K562 (cell line): ENCODE results near the gene SLC7A10. TPM values are rescaled to one million over a fixed set of nuclear protein-coding genes. Genes with fewer than 3 reads are reported as not detected.
A peak's percentile ranks its signal among the peaks of the same experiment; 100 is the strongest.

Source experiments
- ATAC-seq: fragments of 200-7000 bp; cut with Tn5 transposase; 3 replicates; pipeline ENCODE4 v1.9.1; 2020; ENCODE audit warnings: moderate library complexity
- BruUV-seq: library from RNA; stranded (reverse); fragments of 400-500 nt; replicated peaks from 2 replicates; lab custom pipeline; 2021; lab: Mats Ljungman, UMichigan
- CTCF ChIA-PET: fragments of 300-600 bp; formaldehyde crosslinking; extraction: SDS; loops from one replicate; lab custom pipeline; 2021; ENCODE audit warnings: low intra/inter-chr PET ratio; lab: Yijun Ruan, JAX
- POLR2A ChIA-PET: fragments of 300-600, 350-650 bp; sonication (Branson Sonifier 250); formaldehyde crosslinking; extraction: SDS; loops from one replicate; lab custom pipeline; 2021; ENCODE audit warnings: antibody characterized with exemption, inconsistent platforms; lab: Yijun Ruan, JAX
- DNase-seq, 4 experiments: peaks; one replicate each; pipeline versions ENCODE4 v3.0.0 to v3.0.0-alpha.2; 2011 to 2018; ENCODE audit warnings: low spot score in 3 of 4, mixed read lengths in 3 of 4; ENCODE audit errors: extremely low read depth in 1 of 4
- FAIRE-seq: peaks from 2 replicates; lab custom pipeline; 2011; peaks lifted over from hg19 to GRCh38; lab: Jason Lieb, UNC
- H2AFZ ChIP-seq: 2 replicates; pipeline ENCODE4 v1.6.0; 2011; ENCODE audit warnings: low read depth, low read length, control low read depth, inconsistent platforms
- H3K27ac ChIP-seq: fragments of 200-600 bp; 3 replicates; pipeline ENCODE4 v1.8.0; 2011; ENCODE audit warnings: low read depth, mild to moderate bottlenecking, control low read depth, inconsistent platforms, low read length, moderate library complexity, mixed read lengths; ENCODE audit errors: extremely low read depth
- H3K27me3 ChIP-seq, 2 experiments: fragments of 300-600 bp in 1 of 2; 2 replicates in 1 of 2; 3 replicates in 1 of 2; pipeline versions ENCODE4 v1.6.0 to v1.8.0; 2011; ENCODE audit warnings: inconsistent platforms in 2 of 2, low read length in 2 of 2, mild to moderate bottlenecking in 1 of 2, mixed read lengths in 1 of 2, moderate library complexity in 1 of 2; ENCODE audit not compliant: control insufficient read depth in 2 of 2, insufficient read depth in 2 of 2
- H3K36me3 ChIP-seq: fragments of 300-600 bp; 3 replicates; pipeline ENCODE4 v1.8.0; 2011; ENCODE audit warnings: mild to moderate bottlenecking, low read length, inconsistent platforms; ENCODE audit not compliant: control insufficient read depth, insufficient read depth
- H3K4me1 ChIP-seq, 2 experiments: fragments of 200-600 bp in 1 of 2; replicated peaks in 1 of 2; 2 replicates in 1 of 2; 3 replicates in 1 of 2; pipeline versions ENCODE4 v1.5.1 to v1.8.0; 2011; ENCODE audit warnings: inconsistent platforms in 2 of 2, low read length in 2 of 2, mild to moderate bottlenecking in 1 of 2, mixed read lengths in 1 of 2, moderate library complexity in 1 of 2; ENCODE audit not compliant: control insufficient read depth in 2 of 2, insufficient read depth in 2 of 2
- H3K4me2 ChIP-seq: 2 replicates; pipeline ENCODE4 v1.6.1; 2011; ENCODE audit warnings: low read length, control low read depth, inconsistent platforms, mixed read lengths; ENCODE audit not compliant: insufficient read depth
- H3K4me3 ChIP-seq: fragments of 200-600 bp; sonication (generic), shearing (Covaris generic); 2 replicates; pipeline ENCODE4 v1.5.1; 2016; ENCODE audit warnings: control low read depth, inconsistent platforms
- H3K79me2 ChIP-seq: fragments of 200-600 bp; 3 replicates; pipeline ENCODE4 v1.8.0; 2011; ENCODE audit warnings: low read length, inconsistent platforms; ENCODE audit not compliant: control insufficient read depth, insufficient read depth
- H3K9ac ChIP-seq, 2 experiments: 2 replicates each; pipeline versions ENCODE4 v1.6.0 to v1.6.1; 2011; ENCODE audit warnings: low read depth in 2 of 2, low read length in 2 of 2, control low read depth in 1 of 2, inconsistent platforms in 1 of 2, mild to moderate bottlenecking in 1 of 2, mixed read lengths in 1 of 2; ENCODE audit not compliant: insufficient read depth in 1 of 2
- H3K9me1 ChIP-seq: one replicate; pipeline ENCODE4 v1.6.0; 2011; ENCODE audit warnings: inconsistent platforms, mild to moderate bottlenecking, low read length, moderate library complexity; ENCODE audit not compliant: control insufficient read depth, insufficient read depth
- H3K9me3 ChIP-seq: replicated peaks from 2 replicates; pipeline ENCODE4 v1.5.1; 2011; ENCODE audit warnings: low read depth, low read length, inconsistent platforms; ENCODE audit not compliant: control insufficient read depth, insufficient read depth
- H4K20me1 ChIP-seq: replicated peaks from 2 replicates; pipeline ENCODE4 v1.6.1; 2011; ENCODE audit warnings: low read length, inconsistent platforms, mixed read lengths; ENCODE audit not compliant: control insufficient read depth, insufficient read depth
- ATF1 ChIP-seq, 2 experiments: fragments of 450-650 bp in 1 of 2; IDR thresholded peaks; 2 replicates each; pipeline ENCODE4 v1.6.1; 2016; ENCODE audit warnings: missing compliant biosample characterization in 1 of 2, missing genetic modification characterization in 1 of 2
- GABPB1 ChIP-seq: sonication (generic); formaldehyde crosslinking; IDR thresholded peaks from 2 replicates; pipeline ENCODE4 v1.8.0; 2022; ENCODE audit warnings: mild to moderate bottlenecking, missing genetic modification reagents
- RBM14 ChIP-seq: fragments of 200-400 bp; formaldehyde crosslinking; IDR thresholded peaks from 2 replicates; pipeline ENCODE4 v1.6.1; 2018; ENCODE audit warnings: low read depth, mild to moderate bottlenecking, low read length, moderate library complexity, borderline replicate concordance; ENCODE audit not compliant: insufficient read depth
- RCOR1 ChIP-seq, 2 experiments: IDR thresholded peaks; 2 replicates each; pipeline ENCODE4 v1.6.1; 2012; ENCODE audit warnings: low read depth in 2 of 2, low read length in 2 of 2, borderline replicate concordance in 1 of 2, improper control_type of control experiment in 1 of 2
- SNRNP70 ChIP-seq: fragments of 200-400 bp; formaldehyde crosslinking; optimal IDR thresholded peaks from 2 replicates; pipeline ENCODE3; 2017; ENCODE audit warnings: low read depth, low read length
- ZBTB2 ChIP-seq: fragments of 450-650 bp; IDR thresholded peaks from 2 replicates; pipeline ENCODE4 v1.6.1; 2016; ENCODE audit warnings: antibody characterized with exemption
- ZNF165 ChIP-seq: fragments of 250-450 bp; sonication (Bioruptor Pico); IDR thresholded peaks from 2 replicates; pipeline ENCODE4 v1.4.0; 2020; ENCODE audit warnings: borderline replicate concordance
- WGBS: fragments of 100-300 bp; shearing (Covaris generic); methylation state at CpG from one replicate; pipeline ENCODE4 v1.1.6; 2016; ENCODE audit warnings: low coverage, mixed read lengths; ENCODE audit not compliant: insufficient coverage; ENCODE audit errors: missing lambda C conversion rate; 5-methylcytosine and 5-hydroxymethylcytosine counted together
- in situ Hi-C: fragments of 300-500 bp; cut with MboI; formaldehyde crosslinking; loops from 4 replicates; pipeline ENCODE4 v1.15.0; 2018; ENCODE audit warnings: inconsistent platforms, mixed read lengths
- intact Hi-C: fragments of 100-400 bp; cut with micrococcal nuclease; formaldehyde crosslinking; loops from 2 replicates; pipeline ENCODE4 v1.14.2; 2022
- polyA plus RNA-seq, 8 experiments: library from polyadenylated mRNA; depleted of rRNA in 4 of 8; stranded (reverse) in 5 of 8; unstranded in 3 of 8; fragments of >200 nt; fragmentation: Nextera tagmentation in 2 of 8; fragmentation: Illumina TruSeq in 1 of 8; extraction: Ambion mirVana in 2 of 8; extraction: Trizol in 1 of 8; gene quantifications; 2 replicates each; pipeline versions ENCODE4 v1.2.1 to v1.2.3, GENCODE V29; 2011 to 2014; ENCODE audit warnings: inconsistent platforms in 1 of 8, missing spikeins in 1 of 8
- total RNA-seq, 7 experiments: library from RNA; depleted of rRNA in 6 of 7; stranded (reverse); fragments of >200 nt in 6 of 7; fragmentation: Illumina TruSeq in 2 of 7; extraction: Trizol in 2 of 7; gene quantifications; 2 replicates each; pipeline versions ENCODE4 v1.2.1 to v1.2.3, GENCODE V29; 2011 to 2021; ENCODE audit warnings: low replicate concordance in 1 of 7
- TF ChIP-seq, protein P1 (sequence below): fragments of 450-650 bp; IDR thresholded peaks from 2 replicates; pipeline ENCODE4 v1.6.1; 2016

The SLC7A10 gene
- total and polyA plus RNA-seq, 9 of the 15 experiments (the other 6 are each of a cell fraction or from before 2014, with no cell fraction given) = 0.07 TPM; not detected in 8

GRCh38 chr19:33175156-33175782, 50.4 kb downstream of the SLC7A10 start:
- ChIA-PET CTCF (no interaction called here), POLR2A (interaction anchor here (0.6 to 1.4 kb wide), 6 partner anchors 13 to 221 kb away, joined by 3 to 6 read pairs (median 3); no protein-coding TSS in a partner anchor)
- no peaks in the 10 kb centered on the region for H3K9me1 ChIP-seq
- H3K4me1 ChIP-seq = peaks cover 12 to 30% of the 10 kb centered on the region in 2 experiments; a peak in 4 of 5 replicates
- H2AFZ ChIP-seq = no peak overlapping the region
- intact Hi-C loops (loop anchor here (5.0 kb wide), 1 partner anchor 203 kb away; the partner anchor contains the start of genes CEP89 and FAAP24), in situ Hi-C loops (no loop called here)
- H3K9ac ChIP-seq = 0 out of 4 replicates have a peak overlapping the region, but pooled peaks of 1 of the 2 experiments have one; percentile 55
- DNase-seq (no peak), ATAC-seq (no peak), FAIRE-seq (no peak)
- H3K4me3 ChIP-seq = no peak overlapping the region; the same call in 1 of the 2 replicates
- H3K27ac ChIP-seq = no peak overlapping the region
- H3K79me2 ChIP-seq = peaks cover 10% of the 10 kb centered on the region; the same call in 2 of the 3 replicates
- no peaks in the 10 kb centered on the region for H3K9me3 ChIP-seq
- no peaks in the 10 kb centered on the region for H3K36me3 ChIP-seq
- H4K20me1 ChIP-seq = peaks cover 4% of the 10 kb centered on the region; the same call in 1 of the 2 replicates
- peak overlapping the region; percentile 89; the same call in 1 of the 2 replicates for H3K4me2 ChIP-seq
- no TSS peak for BruUV-seq
- 91% methylated on average over 10 of the region's 10 CpGs for WGBS
- TF ChIP-seq RBM14 = no peak
- TF ChIP-seq RCOR1 (IDR thresholded peaks at IDR 0.05; ENCODE audit: borderline replicate concordance in 1 of 2, low read depth in 2 of 2, low read length in 2 of 2) = no peak
- no peak for TF ChIP-seq ZNF165
- no peak for TF ChIP-seq SNRNP70
- TF ChIP-seq, protein P1, sequence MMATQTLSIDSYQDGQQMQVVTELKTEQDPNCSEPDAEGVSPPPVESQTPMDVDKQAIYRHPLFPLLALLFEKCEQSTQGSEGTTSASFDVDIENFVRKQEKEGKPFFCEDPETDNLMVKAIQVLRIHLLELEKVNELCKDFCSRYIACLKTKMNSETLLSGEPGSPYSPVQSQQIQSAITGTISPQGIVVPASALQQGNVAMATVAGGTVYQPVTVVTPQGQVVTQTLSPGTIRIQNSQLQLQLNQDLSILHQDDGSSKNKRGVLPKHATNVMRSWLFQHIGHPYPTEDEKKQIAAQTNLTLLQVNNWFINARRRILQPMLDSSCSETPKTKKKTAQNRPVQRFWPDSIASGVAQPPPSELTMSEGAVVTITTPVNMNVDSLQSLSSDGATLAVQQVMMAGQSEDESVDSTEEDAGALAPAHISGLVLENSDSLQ = peak; percentile 57
- TF ChIP-seq ZBTB2 = no peak
- TF ChIP-seq ATF1 (CRISPR knock-in tag; IDR thresholded peaks at IDR 0.05) = no peak
- TF ChIP-seq ATF1 (tag; IDR thresholded peaks at IDR 0.05) = no peak
- TF ChIP-seq GABPB1 (CRISPR knock-in tag) = no peak
- no peaks in the 10 kb centered on the region for H3K27me3 ChIP-seq
